Activated T-helper 9 cell treated with anti-CD3 and anti-CD28 coated beads, Interleukin-2, amount 50 U/mL, for 16 hours (primary cell): ENCODE data around the gene COG5.

Experiments
- DNase-seq: peaks from one replicate; pipeline ENCODE4 v3.0.0-alpha.2; 2020; ENCODE audit warnings: low read depth

Gene COG5

GRCh38 chr7:107394276-107394675 is 169.4 kb downstream of the COG5 start:
- no peak for DNase-seq

- no peak for DNase-seq
Observed at GRCh38 chr7:107392830-107393229, 170.9 kb downstream of the COG5 start.

GRCh38 chr7:107390916-107391315 is 172.8 kb downstream of the COG5 start:
- DNase-seq: no peak

GRCh38 chr7:107388604-107389003 is 175.1 kb downstream of the COG5 start:
- no peak for DNase-seq

- no peak for DNase-seq
Observed at GRCh38 chr7:107387573-107388219, 176.0 kb downstream of the COG5 start.

DNA sequence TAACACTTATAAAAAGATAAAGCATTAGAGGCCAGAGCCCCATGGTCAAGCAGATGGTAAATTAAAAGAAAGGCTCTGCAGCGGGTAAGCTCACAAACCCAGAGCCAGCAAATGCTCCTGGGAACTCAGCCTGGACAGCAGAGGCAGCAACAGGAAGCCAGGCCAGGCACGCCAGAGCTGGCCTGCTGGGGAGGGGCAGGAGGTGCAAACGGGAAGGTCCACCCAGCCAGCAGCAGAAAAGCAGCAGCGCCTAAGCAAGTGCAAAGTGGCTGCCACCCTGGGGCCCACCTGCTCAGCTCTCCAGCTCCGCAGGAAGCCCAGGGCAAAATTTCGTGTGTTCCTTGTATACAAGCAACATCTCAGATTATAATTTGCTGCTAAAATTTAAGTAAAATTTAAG is 176.6 kb downstream of the COG5 start:
- no peak for DNase-seq

DNA sequence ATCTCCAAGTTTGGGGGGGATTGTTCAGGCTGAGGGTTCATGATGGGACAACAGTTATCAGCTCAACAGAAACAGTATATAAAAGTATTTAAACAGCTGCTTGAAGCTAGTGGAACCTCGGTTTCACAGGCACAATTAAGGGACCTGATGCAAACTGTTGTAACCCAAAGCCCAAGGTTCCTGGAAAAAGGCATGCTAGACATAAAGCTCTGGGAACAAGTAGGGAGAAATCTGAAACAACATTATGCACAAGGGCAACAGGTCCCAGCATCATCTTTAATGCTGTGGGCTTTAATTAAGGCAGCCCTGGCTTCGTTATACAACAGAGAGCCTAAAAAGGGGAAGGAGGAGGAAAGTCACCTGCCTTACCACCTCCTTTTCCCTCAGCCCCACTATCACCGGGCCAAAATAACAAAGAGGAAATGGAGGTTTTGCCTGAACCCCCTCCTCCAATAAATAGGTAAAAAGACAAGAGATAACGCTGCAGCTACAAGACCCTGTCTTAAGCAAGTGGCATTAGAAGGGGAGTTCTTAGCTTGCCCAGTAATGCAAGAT is 177.1 kb downstream of the COG5 start:
- DNase-seq: no peak

GRCh38 chr7:107384025-107384424 is 179.7 kb downstream of the COG5 start:
- DNase-seq: no peak

GRCh38 chr7:107383203-107383602 is 180.5 kb downstream of the COG5 start:
- DNase-seq: no peak

DNA sequence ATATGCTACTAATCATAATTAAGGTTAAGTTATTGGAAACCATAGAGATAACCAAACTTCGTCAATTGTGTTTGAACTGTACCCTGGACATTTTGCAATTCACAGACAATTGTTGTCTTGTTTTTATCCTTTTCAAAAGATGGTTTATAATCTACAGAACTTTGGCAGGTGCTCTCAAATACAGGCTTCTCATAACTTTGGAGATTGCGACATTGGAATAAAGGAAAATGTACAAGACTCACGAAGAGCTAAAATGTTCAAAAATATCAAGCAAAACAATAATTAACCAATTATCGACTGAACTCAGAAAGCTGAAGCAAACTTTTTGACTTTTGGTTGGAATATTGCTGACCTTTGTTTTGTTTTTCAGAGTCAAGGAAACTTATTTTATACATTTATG is 182.3 kb downstream of the COG5 start:
- DNase-seq: no peak

DNA sequence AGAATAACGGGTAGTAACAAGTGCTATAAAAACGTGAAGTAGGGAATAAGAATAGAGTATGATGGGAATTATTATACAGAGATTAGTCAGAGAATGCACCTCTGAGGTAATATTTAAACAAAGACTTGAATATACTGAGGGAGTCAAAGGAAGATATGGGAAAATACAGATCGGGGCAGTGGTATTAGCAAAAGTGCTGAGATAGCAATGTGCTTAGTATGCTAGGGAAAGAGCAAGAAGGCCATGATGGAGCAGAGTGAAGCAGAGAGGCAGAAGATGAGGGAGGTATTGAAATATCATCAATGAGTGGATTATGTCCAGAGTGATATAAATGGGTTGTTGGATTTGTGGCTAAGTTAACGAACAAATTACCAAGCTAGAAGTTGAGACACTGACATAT is 190.4 kb downstream of the COG5 start:
- no peak for DNase-seq

DNA sequence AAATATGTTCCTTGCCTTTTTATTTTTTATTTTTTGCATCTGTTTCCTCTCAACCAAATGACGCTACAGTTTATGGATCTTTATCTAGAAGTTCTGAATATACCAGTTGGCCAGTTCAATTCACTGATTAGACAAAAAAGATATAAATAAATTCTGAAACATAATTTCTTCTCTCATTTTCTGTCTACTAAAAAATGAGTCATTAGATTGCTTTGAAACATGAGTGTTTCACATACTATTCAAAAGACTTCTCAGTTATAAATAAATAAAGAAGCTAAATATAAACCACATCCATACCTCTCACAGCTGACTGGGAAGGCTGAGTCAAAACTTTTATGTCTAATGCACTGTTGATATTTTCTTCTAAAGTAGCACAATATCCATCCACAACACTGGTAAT is 191.4 kb downstream of the COG5 start:
- DNase-seq: no peak

DNA sequence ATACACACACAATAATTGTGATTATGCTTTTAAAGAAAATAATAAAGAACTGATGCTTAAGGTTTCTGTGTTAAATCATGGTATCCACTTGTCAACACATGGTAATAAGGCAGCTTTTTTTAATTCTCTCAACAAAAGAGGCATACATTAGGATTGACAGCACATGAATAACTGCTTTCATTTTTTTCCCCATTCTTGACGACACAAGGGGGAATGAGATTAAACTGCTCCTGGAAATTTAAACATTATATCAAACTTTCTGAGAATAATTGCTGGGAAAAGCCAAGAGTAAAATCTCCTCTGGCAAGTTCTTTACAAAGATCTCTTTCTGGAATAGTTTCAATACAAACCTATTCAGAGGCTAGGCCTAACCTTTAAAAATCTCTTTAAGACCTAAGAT is 192.9 kb downstream of the COG5 start:
- no peak for DNase-seq

GRCh38 chr7:107364787-107365186 is 198.9 kb downstream of the COG5 start:
- DNase-seq: no peak

GRCh38 chr7:107359520-107360316 is 204.0 kb downstream of the COG5 start:
- no peak for DNase-seq

DNA sequence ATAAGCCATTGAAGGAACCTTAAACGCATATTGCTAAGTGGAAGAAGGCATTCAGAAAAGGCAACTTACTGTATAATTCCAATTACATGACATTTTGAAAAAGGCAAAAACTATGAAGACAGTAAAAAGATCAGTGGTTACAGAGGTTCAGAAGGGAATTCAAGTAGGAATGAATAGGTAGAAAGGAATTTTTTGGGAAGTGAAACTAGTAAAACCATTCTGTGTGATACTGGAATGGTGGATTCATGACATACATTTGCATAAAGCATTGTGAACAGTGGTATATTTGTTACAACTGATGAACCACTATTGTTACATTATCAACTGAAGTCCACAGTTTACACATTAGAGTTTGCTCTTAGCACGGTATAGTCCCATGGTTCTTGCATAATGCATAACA is 208.1 kb downstream of the COG5 start:
- DNase-seq: no peak

- no peak for DNase-seq
Observed at GRCh38 chr7:107354640-107355039, 209.1 kb downstream of the COG5 start.

DNA sequence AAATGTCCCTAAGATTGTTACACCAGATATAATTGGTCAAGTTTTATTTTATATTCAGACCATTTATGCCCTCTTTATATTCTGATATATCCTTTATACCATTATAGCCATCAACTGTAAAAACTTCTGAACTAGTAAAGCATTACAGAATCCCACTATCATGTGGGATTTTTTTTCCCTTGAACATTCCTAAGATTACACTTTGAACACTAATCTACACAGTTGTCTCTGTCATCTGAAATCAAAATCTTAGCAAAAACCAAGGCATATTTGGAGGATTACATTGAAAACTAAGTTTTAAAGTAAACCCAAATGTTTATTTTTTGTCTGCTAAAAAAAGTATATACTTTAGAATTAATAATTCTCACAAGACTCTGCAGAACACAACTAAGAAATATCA is 210.0 kb downstream of the COG5 start:
- no peak for DNase-seq

GRCh38 chr7:107345898-107346297 is 217.8 kb downstream of the COG5 start:
- no peak for DNase-seq

DNA sequence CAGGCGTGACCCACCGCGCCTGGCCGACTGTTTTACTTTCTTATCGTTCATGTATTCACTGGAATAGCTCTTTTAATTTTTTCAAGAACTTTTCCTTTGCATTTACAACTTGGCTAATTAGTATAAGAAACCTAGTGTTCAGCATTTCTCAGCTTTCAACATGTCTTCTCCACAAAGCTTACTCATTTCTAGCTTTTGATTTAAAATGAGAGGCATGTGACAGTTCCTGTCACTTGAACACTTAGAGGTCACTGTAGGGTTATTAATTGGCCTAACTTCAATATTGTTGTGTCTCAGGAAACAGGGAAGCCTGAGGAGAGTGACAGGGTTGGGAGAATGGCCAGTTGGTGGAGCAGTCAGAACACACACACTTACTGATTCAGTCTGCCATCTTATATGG is 218.9 kb downstream of the COG5 start:
- DNase-seq: no peak

- DNase-seq: no peak
Observed at GRCh38 chr7:107344286-107344685, 219.4 kb downstream of the COG5 start.

DNA sequence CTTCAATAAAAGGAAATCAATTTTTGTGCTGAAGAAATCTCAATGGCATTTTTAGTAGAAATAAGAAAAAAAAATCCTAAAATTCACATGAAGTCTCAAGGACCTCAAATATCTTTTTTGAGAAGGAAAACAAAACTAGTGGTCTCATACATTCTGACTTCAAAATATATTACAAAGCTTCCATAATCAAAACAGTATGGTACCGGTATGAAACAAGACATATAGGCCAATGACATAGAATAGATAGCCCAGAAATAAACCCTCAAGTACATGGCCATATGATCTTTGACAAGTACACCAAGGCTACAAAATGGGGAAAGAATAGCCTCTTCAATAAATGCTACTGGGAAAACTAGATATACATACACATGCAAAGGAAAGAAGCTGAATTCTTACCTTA is 225.6 kb downstream of the COG5 start:
- DNase-seq: no peak

- DNase-seq: no peak
Observed at GRCh38 chr7:107332488-107333269, 231.0 kb downstream of the COG5 start.
